Mesenchymal stem cell (in vitro differentiated cells and primary cell): ENCODE measurements around the gene IL6R.
A peak's percentile ranks its signal among the peaks of the same experiment; 100 is the strongest.

Source experiments
- DNase-seq: peaks from one replicate; pipeline ENCODE4 v3.0.0-alpha.2; 2013
- H2AFZ ChIP-seq: one replicate; pipeline ENCODE4 v1.6.1; 2013; ENCODE audit warnings: low read depth, mild to moderate bottlenecking, control low read depth, inconsistent platforms, low read length, moderate library complexity
- H2AK5ac ChIP-seq: 2 replicates; pipeline ENCODE4 v1.6.1; 2013; ENCODE audit warnings: low read length, moderate library complexity, mild to moderate bottlenecking, inconsistent platforms; ENCODE audit not compliant: severe bottlenecking
- H2BK120ac ChIP-seq: one replicate; pipeline ENCODE4 v1.6.1; 2013; ENCODE audit warnings: low read depth, mild to moderate bottlenecking, inconsistent platforms, low read length, moderate library complexity
- H2BK12ac ChIP-seq, 2 experiments: one replicate each; pipeline ENCODE4 v1.6.1; 2013; ENCODE audit warnings: inconsistent platforms in 2 of 2, low read length in 2 of 2, mild to moderate bottlenecking in 2 of 2, moderate library complexity in 2 of 2, control low read depth in 1 of 2
- H2BK15ac ChIP-seq: one replicate; pipeline ENCODE4 v1.6.1; 2013; ENCODE audit warnings: mild to moderate bottlenecking, low read depth, inconsistent platforms; ENCODE audit not compliant: poor library complexity, severe bottlenecking
- H2BK5ac ChIP-seq: 2 replicates; pipeline ENCODE4 v1.6.1; 2013; ENCODE audit warnings: low read depth, mild to moderate bottlenecking, low read length, control low read depth, inconsistent platforms; ENCODE audit not compliant: poor library complexity, severe bottlenecking
- H3K14ac ChIP-seq, 2 experiments: one replicate each; pipeline ENCODE4 v1.6.1; 2013; ENCODE audit warnings: inconsistent platforms in 2 of 2, low read length in 2 of 2, control low read depth in 1 of 2, mild to moderate bottlenecking in 1 of 2, moderate library complexity in 1 of 2
- H3K18ac ChIP-seq, 2 experiments: one replicate each; pipeline ENCODE4 v1.6.1; 2013; ENCODE audit warnings: inconsistent platforms in 2 of 2, low read length in 2 of 2, control low read depth in 1 of 2, low read depth in 1 of 2, mild to moderate bottlenecking in 1 of 2
- H3K23ac ChIP-seq, 2 experiments: one replicate each; pipeline ENCODE4 v1.6.1; 2013; ENCODE audit warnings: inconsistent platforms in 2 of 2, low read length in 2 of 2, mild to moderate bottlenecking in 2 of 2, moderate library complexity in 2 of 2, control low read depth in 1 of 2
- H3K27ac ChIP-seq: 2 replicates; pipeline ENCODE4 v1.5.1; 2013; ENCODE audit warnings: mild to moderate bottlenecking, moderate library complexity, low read length, control low read depth, inconsistent platforms; ENCODE audit not compliant: poor library complexity, severe bottlenecking
- H3K27me3 ChIP-seq, 2 experiments: 2 replicates each; pipeline versions ENCODE4 v1.6.1 to v1.7.0; 2013; ENCODE audit warnings: low read length in 2 of 2, mild to moderate bottlenecking in 2 of 2, moderate library complexity in 2 of 2, control low read depth in 1 of 2, inconsistent platforms in 1 of 2; ENCODE audit not compliant: control insufficient read depth in 1 of 2, insufficient read depth in 1 of 2
- H3K36me3 ChIP-seq, 2 experiments: 2 replicates each; pipeline versions ENCODE4 v1.6.1 to v1.7.0; 2013; ENCODE audit warnings: low read length in 2 of 2, control low read depth in 1 of 2, inconsistent platforms in 1 of 2, low read depth in 1 of 2, mild to moderate bottlenecking in 1 of 2; ENCODE audit not compliant: insufficient read depth in 2 of 2, control insufficient read depth in 1 of 2
- H3K4ac ChIP-seq, 2 experiments: one replicate each; pipeline ENCODE4 v1.6.1; 2013; ENCODE audit warnings: inconsistent platforms in 2 of 2, low read length in 2 of 2, mild to moderate bottlenecking in 2 of 2, moderate library complexity in 2 of 2, control low read depth in 1 of 2, low read depth in 1 of 2
- H3K4me1 ChIP-seq: 2 replicates; pipeline ENCODE4 v1.6.1; 2013; ENCODE audit warnings: low read depth, low read length, control low read depth; ENCODE audit not compliant: control insufficient read depth, insufficient read depth
- H3K4me2 ChIP-seq: 2 replicates; pipeline ENCODE4 v1.6.1; 2013; ENCODE audit warnings: low read length, mild to moderate bottlenecking, inconsistent platforms; ENCODE audit not compliant: poor library complexity, severe bottlenecking
- H3K4me3 ChIP-seq, 2 experiments: 2 replicates each; pipeline versions ENCODE4 v1.5.1 to v1.7.0; 2013; ENCODE audit warnings: low read length in 2 of 2, mild to moderate bottlenecking in 2 of 2, control low read depth in 1 of 2, low read depth in 1 of 2; ENCODE audit not compliant: insufficient read depth in 1 of 2
- H3K79me1 ChIP-seq: replicated peaks from 2 replicates; pipeline ENCODE4 v1.6.1; 2013; ENCODE audit warnings: mild to moderate bottlenecking, control low read depth, low read length, inconsistent platforms; ENCODE audit not compliant: poor library complexity, severe bottlenecking
- H3K9ac ChIP-seq: 2 replicates; pipeline ENCODE4 v1.7.0; 2013; ENCODE audit warnings: mild to moderate bottlenecking, low read length, moderate library complexity
- H3K9me3 ChIP-seq: 2 replicates; pipeline ENCODE4 v1.7.0; 2013; ENCODE audit warnings: mild to moderate bottlenecking, low read length; ENCODE audit not compliant: control insufficient read depth
- H4K8ac ChIP-seq: one replicate; pipeline ENCODE4 v1.6.1; 2013; ENCODE audit warnings: inconsistent platforms, mild to moderate bottlenecking, low read length, moderate library complexity
- H4K91ac ChIP-seq: one replicate; pipeline ENCODE4 v1.6.1; 2013; ENCODE audit warnings: mild to moderate bottlenecking, low read length, inconsistent platforms
- WGBS: methylation state at CpG from one replicate; pipeline ENCODE4 v1.1.7; 2013; ENCODE audit warnings: mixed read lengths; 5-methylcytosine and 5-hydroxymethylcytosine counted together

IL6R gene

DNA sequence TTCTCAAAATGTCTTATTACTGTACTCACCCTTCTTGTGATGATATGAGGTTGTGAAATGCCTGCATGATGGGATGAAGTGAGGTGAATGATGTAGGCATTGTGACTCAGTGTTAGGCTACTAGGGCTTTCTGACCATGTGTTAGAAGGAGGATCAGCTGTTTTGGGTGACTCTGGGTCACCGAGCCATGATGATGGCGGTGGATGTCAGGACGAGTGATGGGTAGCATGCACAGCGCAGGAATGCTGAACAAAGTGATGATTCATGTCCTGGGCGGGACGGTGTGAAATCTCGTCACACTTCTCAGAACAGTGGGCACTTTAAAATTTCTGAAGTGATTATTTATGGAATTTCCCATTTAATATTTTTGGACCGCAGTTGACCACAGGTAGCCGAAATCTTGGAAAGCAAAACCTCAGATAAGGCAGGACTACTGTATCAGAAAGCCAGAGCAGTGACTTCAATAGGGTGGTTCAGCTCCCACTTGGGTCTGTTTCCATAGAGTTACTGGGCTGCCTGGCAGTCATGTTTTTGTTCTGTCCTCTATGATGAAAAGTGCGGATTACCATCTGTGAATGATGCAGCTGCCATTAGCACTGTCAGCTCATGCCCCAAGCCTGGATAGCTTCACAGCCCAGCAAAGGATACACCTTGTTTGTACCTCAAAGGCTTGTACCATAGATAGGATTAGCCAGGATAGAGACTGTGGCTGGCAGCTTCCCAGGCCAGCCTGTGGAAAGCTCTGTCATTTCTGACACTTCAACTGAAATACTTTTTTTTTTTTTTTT lies 26.6 kb downstream of the IL6R start:
- H3K27ac ChIP-seq: peak overlapping the region; percentile 33
- H3K4ac ChIP-seq: peak overlapping the region in 1 of 2 experiments; percentile 82
- no peak overlapping the region for H3K23ac ChIP-seq
- H4K8ac ChIP-seq: no peak overlapping the region
- H2BK120ac ChIP-seq: no peak overlapping the region
- H3K79me1 ChIP-seq: no peaks in the 10 kb centered on the region
- WGBS: 21% methylated on average over 10 of the region's 10 CpGs
- peak overlapping the region; percentile 75 for H3K9ac ChIP-seq
- peaks cover 44% of the 10 kb centered on the region for H3K4me1 ChIP-seq
- no peaks in the 10 kb centered on the region for H3K27me3 ChIP-seq
- peak overlapping the region; percentile 81 to 95 for H2BK12ac ChIP-seq
- peak overlapping the region in 1 of 2 experiments; percentile 71 for H3K14ac ChIP-seq
- no peak overlapping the region for H2AK5ac ChIP-seq
- H2AFZ ChIP-seq: no peak overlapping the region
- peak; percentile 98 for DNase-seq
- no peak overlapping the region for H3K4me3 ChIP-seq
- H3K36me3 ChIP-seq: peaks cover 13 to 14% of the 10 kb centered on the region in 2 experiments
- H3K4me2 ChIP-seq: no peak overlapping the region
- no peaks in the 10 kb centered on the region for H3K9me3 ChIP-seq
- peak overlapping the region; percentile 26 to 85 for H3K18ac ChIP-seq
- peak overlapping the region; percentile 20 for H4K91ac ChIP-seq
- no peak overlapping the region for H2BK5ac ChIP-seq
- peak overlapping the region; percentile 62 for H2BK15ac ChIP-seq

DNA sequence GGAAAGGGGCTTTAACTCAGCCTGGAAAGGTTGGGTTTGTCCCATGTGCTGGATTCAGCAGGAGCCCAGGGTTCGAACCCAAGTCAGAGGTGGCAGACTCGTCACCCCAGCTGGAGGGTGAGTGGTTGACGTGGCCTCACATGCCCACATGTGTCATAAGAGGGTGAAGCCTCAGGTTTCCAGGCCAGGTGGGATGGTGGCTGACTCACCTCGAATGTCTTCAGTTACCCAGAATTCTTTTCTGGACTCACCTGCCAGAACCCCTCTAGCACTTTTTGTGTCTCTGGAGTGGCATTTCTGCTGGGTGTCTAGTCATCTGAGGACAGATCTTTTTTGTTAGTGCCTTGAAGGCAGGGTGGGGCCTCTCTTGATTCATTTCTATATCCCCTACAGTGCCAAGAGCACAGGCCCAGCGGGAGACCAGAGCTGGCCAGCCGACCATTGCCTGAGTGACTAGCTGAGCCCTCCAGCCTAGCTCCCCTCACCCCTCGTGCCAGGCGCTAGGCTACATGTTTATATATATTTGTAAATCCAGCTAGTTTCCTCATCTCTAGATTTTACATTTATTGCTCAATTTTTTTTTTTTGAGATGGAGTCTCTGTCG lies 28.1 kb downstream of the IL6R start:
- Histone ChIP-seq H3K9me3 (no peaks in the 10 kb centered on the region), H3K9ac (no peak overlapping the region), H2BK5ac (no peak overlapping the region), H3K79me1 (no peaks in the 10 kb centered on the region), H2AK5ac (peak overlapping the region; percentile 13), H3K27ac (no peak overlapping the region), H2BK15ac (no peak overlapping the region), H3K18ac (peak overlapping the region; percentile 65 to 94), H3K4me1 (peaks cover 35% of the 10 kb centered on the region), H3K36me3 (peaks cover 13 to 16% of the 10 kb centered on the region in 2 experiments), H3K23ac (no peak overlapping the region), H3K4me3 (no peak overlapping the region), H2BK12ac (peak overlapping the region; percentile 81 to 85), H4K91ac (peak overlapping the region; percentile 53), H3K27me3 (no peaks in the 10 kb centered on the region), H3K4ac (peak overlapping the region; percentile 1 to 64), H4K8ac (peak overlapping the region; percentile 79), H2AFZ (no peak overlapping the region), H3K14ac (peak overlapping the region in 1 of 2 experiments; percentile 82), H3K4me2 (no peak overlapping the region), H2BK120ac (peak overlapping the region; percentile 23)
- WGBS: 78% methylated on average over 6 of the region's 9 CpGs
- DNase-seq: peak; percentile 49

- Histone ChIP-seq H3K27me3 (no peaks in the 10 kb centered on the region), H3K9ac (peak overlapping the region; percentile 61), H3K4me3 (peak overlapping the region in 1 of 2 experiments; percentile 57), H2BK15ac (no peak overlapping the region), H2AFZ (no peak overlapping the region), H2BK120ac (peak overlapping the region; percentile 21), H2BK12ac (peak overlapping the region; percentile 73 to 90), H4K91ac (no peak overlapping the region), H3K23ac (no peak overlapping the region), H3K79me1 (no peaks in the 10 kb centered on the region), H3K27ac (no peak overlapping the region), H3K4me1 (peaks cover 29% of the 10 kb centered on the region), H2BK5ac (no peak overlapping the region), H3K14ac (no peak overlapping the region), H3K9me3 (no peaks in the 10 kb centered on the region), H3K18ac (no peak overlapping the region), H3K36me3 (peaks cover 10 to 18% of the 10 kb centered on the region in 2 experiments), H3K4ac (no peak overlapping the region), H2AK5ac (no peak overlapping the region), H4K8ac (peak overlapping the region; percentile 57), H3K4me2 (no peak overlapping the region)
- WGBS: 72% methylated on average over 16 of the region's 18 CpGs
- DNase-seq: peak; percentile 62
These were observed 29.4 kb downstream of the IL6R start for GRCh38 chr1:154434346-154435085.
